ENCODE measurements around the gene CARNS1. TPM values are rescaled to one million over a fixed set of nuclear protein-coding genes. Genes with fewer than 3 reads are reported as not detected.
"Not testable (repeated sequence)": the region's sequence is repeated elsewhere in the genome, so short reads cannot be mapped to it uniquely, and the experiment has no call there.

CARNS1 gene
- polyA plus RNA-seq, 1 donor = 87.1 TPM

DNA sequence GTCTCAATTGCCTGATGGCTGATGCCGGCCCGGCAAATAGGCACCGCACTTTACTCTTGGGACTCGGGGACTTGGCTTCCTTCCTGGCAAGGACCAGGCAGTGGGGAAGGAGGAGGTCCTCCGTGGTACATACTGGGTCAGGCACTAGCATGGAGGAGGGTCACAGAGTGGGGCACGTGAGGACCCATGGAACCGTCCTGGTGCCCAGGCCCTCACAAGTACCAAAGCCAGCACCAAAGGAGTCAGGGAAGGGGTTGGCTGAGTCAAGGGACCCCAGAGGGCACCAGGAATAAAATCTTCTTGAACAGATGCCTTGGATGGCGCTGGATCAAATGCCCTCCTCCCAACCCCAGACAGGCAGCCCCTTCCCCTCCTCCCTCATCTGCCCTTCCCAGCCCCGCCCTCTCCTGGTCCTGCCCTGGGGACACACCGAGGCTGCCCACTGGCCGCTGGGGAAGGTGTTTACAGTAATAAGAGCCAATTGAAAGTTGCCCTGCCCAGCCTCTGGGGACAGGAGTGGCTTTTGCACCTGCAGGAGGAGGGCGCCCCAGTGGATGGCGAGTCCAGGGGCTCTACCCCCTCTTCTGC is 5.6 kb upstream of the CARNS1 start:
- DNase-seq = no peak

DNA sequence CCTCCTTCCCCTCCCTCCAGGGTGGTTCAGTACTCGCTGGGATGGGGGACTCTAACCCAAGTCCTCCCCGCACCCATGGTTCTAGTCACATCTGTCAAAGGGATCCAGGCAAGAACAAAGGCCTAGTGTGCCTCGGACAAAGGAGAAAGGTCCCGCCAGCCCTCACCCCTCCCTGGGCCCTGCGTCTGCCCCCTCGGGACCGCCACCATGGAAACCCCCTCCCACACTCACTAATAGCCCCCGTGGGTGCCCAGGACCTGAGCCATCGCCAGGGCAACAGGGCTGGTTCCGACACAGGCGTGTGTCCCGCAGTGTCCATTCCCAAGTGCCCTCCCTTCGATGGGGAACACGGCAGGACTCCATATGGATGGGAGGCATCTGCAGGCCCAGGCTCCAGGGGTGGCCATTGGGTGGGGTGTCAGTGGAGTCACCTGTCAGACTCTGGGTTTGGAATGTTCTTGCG is 5.1 kb upstream of the CARNS1 start:
- DNase-seq = no peak

DNA sequence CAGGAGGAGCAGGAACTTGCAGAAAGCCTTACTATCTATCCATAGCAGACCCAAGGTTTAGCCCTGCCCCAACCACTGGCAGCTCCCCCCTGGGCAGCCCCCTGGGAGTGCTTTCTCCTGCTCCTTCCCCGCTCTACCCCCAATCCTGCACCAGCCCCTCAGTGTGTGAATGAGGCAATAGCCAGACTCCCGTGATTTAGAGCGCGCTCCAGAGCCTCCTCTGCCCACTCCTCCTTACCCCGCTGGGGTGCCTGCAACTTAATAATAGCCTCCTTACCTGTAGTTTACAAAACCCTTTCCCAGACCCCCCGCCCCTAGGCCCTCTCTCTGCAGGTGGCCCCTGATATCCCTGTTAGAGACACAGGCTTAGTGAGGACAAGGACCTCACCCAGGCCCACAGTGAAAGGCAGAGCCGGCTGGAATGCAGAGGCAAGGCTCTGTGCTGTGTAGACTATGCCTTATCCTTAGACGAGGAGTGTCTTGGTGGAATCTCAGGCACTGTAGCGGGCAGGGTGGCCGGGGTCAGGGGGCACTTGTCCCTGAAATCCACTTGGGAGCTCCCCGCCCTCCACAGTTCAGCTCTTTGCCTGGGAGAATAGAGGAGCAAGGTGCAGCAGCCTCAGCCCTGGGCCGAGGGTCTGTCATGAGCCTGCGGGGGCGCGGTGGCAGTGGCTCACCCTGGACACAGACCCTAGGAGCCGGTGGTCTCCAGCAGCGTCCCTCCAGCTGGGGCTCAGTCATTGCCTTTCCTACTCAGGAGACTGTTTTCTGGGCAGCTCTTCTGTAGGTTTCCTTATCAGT is 4.3 kb upstream of the CARNS1 start:
- no peak for DNase-seq

DNA sequence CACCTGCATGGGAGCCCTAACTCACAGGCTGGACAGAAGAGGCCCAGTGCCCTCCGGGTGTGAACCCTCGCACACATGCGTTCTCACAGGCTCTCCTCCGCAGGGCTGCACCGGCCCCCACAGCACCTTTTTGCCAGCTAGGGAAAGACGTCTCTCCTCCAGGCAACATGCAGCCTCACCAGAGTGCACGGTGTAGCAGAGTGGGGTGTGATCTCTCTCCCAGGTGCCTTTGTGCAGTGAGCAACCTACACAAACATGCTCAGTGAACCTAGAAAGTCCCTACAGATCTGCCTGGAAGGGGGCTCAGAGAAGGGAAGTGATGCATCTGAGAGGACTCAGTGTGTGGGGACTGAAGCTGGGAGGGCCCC is 3.7 kb upstream of the CARNS1 start:
- DNase-seq = no peak

DNA sequence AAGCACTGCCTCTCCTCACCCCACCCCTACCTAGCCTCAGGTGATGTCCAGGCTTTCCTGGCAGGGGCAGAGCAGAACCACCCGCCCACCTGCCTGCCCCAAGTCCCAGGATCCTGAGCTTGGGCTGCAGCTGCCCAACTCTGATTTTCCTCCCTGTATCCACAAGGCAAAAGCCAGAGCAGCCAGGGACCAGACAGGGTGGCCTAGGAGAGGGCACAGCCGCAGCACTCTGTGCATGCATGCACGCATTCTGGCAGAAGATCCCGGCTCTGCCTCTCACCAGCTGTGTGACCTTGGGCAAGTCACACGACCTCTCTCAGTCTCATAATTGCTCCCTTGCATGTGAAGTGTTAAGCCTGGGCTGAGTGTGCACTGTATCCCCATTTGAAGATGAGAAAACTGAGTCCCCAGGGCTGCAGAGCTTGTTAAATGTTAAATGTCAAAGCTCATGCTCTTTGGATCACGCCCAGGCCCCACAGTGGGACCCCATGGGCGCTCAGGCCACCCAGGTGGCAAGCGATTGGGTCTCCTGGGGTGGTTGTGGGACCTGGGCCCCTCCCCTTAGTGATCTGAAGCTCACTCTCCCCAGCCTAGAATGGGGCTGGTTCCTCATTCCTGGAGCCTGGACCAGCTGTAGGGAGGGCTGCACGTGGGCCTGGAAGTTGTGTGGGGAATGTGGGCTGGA is 2.8 kb upstream of the CARNS1 start:
- no peak for DNase-seq

DNA sequence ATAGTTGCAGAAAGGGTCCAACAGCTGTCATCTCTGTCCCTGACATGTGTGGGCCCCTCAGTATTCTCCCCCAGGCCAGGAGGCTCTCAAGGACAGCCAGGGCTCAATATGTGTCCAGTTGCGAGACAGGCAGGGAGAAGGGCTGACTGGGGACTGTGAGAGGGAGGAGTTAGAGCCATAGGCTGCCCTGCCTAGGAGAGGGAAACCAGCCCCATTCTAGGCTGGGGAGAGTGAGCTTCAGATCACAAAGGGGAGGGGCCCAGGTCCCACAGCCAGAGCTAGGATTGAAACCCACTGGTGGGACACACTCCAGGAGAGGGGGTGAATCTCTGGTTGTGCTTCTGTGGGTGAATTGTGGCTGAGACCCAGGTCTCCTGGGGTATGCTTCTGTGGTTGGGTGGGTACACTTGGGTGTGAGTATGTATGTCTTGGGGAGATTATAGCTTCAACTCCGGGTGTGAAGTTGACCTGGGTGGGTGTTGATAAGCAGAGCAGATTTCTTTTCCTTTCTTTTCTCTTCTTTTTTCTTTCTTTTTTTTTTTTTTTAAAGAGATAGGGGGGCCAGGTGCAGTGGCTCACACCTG is 2.1 kb upstream of the CARNS1 start:
- DNase-seq = no peak

DNA sequence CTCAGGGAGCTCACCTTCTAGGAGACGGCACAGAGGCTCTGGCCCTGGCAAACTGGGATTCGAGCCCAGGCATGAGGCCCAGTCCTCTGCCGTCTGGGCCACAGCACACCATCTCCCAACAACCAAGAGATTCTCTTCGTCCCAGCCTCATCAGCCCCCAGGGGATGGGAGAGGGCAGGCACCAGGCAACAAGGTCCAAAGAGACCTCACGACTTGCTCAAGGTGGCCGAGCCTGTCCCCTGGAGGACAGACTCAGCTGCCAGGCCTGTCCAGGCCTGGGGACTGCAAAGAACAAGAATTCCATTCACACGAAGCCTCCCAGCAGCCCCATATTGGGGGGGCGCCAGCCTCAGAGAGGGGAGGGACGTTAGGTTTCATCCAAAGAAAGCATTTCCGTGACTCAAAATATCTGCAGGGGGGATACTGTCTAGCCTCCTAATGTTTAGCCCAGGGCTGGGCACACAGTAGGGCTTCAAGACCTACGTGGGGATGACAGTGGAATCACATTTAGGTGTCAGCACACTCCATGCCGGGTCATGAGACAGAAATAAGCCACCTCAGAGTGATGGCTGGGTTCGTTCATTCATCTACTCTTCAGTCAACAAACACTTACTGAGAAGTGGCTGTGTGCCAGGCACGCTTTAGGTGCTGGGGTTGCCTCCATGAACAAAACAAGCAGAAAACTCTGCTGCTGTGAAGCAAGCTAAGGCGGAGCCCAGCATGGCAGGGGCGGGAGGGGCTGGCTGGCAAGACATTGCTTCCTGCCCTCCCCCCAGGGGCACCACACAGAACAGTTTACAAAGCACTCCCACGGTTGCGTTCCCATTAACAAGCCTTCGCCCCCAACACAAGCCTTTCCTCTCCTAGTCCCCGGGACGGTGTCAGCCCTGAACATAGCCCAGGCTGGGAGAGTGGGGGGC is 1.2 kb downstream of the CARNS1 start:
- no peak for DNase-seq

DNA sequence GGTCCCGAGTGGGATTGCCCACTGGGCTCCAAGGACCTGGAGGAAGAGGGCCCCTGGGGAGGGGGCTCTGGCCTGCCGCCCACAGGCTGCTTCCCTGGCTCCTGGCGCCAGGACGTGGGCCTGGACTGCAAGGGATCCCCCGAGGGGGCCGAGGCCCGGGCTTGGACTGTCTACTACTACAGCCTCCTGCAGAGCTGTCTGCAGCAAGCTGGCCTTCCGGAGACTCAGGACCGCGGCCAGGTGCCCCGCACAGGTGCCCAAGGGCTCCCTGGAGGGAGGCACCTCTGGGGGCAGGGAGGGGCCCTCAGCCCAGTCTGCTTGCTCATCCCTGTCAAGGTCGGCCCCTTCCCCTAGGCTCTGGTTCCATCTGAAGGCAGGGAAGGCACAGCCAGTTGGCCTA is 1.9 kb downstream of the CARNS1 start:
- DNase-seq = no peak

DNA sequence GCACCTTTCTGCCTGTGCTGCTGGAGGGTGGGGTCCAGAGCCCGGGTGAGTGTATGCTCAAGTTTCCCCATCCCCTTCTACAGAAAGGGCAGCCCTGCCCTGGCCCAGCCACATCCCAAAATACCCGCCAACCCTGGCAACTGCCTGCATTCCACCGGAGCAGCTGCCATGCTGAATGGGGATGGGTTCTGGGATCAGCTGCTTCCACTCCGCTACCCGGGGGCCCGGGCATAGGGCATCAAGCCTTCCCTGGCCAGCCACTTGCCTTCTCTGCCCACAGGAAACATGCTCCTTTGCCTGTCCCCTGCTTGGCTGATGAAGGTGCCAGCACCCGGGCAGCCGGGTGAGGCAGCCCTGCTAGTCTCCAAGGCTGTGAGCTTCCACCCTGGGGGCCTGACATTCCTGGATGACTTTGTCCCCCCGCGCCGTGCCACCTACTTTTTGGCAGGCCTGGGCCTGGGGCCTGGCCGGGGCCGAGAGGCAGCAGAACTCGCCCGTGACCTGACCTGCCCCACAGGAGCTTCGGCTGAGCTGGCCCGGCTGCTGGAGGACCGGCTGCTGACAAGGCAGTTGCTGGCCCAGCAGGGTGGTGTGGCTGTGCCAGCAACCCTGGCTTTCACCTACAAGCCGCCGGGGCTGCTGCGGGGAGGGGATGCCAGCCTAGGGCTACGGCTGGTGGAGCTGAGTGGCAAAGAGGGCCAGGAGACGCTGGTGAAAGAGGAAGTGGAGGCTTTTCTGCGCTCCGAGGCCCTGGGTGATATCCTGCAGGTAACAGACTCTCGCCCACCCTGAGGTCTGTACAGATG is 3.2 kb downstream of the CARNS1 start:
- no peak for DNase-seq

DNA sequence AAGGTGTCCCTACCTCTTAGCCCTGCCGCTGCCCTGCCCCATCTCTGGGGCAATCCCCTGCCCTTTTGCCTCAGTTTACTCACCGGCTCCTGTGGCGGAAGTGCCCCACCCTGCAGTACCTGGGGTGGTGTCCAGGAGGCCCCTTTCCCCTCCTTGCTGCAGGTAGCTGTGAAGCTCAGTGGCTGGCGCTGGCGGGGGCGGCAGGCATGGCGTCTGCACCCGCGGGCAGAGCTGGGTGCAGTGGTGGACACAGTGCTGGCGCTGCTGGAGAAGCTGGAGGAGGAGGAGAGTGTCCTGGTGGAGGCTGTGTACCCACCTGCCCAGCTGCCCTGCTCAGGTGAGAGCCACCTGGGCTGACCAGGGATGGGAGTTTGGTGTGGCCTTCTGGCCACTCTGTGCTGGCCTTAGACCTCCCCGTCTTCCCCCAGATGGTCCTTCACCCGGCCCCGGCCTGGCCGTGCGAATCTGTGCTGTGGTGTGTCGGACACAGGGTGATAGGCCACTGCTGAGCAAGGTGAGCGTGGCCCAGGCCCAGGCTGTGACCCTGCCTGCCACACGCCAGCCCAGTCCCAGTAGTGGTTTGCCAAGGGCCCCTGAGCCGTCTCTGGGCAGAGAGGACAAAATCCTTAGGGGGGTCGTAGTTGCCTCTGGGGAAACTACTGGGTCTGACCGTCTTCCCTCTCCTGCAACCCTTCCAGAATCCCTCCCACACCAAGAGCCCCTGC is 4.0 kb downstream of the CARNS1 start:
- DNase-seq = no peak

DNA sequence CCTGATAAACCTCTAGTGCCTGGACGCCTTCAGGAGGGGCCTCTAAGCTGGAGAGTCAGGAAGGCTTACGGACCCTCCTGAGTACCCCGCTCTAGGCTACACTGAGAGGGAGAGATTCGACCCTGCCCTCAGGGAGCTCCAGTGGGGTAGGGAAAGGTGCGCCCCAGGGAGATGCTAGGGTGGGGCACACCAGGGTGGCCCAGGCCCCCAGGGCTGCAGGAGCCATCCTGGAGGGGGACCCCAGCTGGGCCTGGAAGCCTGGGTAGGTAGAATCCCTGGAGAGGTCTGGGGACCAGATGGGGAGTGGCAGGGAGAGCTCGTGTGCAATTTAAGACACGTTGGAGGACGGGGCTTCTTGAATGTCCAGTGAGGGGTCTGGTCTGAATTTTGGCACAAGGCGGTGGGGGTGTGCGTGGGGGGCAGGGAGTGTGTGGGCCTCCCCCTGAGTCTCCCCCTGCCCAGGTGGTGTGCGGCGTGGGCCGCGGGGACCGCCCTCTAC is 4.7 kb downstream of the CARNS1 start:
- DNase-seq = no peak

DNA sequence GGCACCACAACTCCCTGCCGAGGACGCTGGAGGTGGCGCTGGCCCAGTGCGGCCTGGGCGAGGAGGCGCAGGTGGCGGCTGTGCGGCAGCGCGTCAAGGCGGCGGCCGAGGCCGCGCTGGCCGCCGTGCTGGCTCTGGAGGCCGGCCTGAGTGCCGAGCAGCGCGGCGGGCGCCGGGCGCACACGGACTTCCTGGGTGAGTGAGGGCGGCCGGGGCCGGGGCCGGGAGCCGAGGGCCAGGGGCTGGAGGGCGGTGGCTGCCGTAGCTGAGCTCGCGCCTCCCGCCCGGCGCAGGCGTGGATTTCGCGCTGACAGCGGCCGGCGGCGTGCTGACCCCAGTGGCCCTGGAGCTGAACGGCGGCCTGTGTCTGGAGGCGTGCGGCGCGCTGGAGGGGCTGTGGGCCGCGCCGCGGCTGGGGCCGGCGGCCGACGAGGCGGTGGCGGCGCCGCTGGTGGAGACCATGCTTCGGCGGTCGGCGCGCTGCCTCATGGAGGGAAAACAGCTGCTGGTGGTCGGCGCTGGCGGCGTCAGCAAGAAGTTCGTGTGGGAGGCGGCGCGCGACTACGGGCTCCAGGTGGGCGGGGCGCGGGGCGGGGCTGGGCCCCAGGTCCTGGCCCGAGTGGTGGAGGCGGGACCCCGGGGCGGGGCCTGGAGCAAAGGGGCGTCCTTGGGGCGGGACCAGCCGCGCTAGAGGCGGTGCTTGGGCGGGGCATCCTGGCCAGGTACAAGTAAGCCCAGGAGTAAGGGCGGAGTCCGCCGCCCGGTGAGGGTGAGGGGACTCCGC is 5.4 kb downstream of the CARNS1 start:
- peak; percentile 91 for DNase-seq

DNA sequence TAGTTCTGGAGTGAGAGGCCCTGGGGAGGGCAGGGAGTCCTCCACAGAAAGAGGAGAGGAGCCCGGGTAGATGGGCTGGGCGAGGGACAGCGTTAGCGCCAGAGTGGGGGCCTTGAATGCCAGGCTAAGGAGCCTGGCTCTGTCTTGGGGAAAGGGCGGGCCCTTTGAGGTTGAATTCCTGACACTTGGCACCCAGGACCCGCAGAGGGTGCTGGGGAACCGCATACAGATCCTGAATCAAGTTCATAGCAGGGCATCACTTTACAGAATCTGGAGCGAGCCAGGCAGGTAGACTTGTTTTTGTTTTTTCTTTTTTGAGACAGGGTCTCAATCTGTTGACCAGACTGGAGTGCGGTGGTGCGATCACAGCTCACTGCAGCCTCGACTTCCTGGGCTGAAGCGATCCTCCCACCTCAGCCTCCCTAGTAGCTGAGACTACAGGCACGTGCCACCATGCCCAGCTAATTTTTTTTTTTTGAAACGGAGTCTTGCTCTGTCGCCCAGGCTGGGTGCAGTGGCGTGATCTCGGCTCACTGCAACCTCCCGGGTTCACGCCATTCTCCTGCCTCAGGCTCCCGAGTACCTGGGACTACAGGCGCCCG is 6.1 kb downstream of the CARNS1 start:
- no peak for DNase-seq

DNA sequence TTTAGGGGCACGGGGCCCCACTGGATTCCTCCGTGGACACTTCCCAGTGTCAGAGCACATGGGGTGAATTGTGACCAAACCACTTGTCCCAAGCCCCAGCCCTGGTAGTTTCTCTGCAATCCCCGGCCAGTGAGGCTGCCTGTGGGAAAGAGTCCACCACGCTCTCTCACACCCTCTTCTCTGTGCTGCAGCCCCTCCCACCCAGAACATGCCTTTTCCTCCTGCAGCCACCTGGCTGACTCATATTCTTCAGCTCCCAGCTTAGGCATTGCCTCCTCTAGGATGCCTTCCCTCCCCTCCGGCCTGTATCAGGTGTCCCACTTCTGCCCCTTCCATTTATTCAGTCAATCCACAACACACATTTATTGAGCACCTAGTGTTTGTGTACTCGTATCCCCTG is 7.4 kb downstream of the CARNS1 start:
- DNase-seq = no peak

DNA sequence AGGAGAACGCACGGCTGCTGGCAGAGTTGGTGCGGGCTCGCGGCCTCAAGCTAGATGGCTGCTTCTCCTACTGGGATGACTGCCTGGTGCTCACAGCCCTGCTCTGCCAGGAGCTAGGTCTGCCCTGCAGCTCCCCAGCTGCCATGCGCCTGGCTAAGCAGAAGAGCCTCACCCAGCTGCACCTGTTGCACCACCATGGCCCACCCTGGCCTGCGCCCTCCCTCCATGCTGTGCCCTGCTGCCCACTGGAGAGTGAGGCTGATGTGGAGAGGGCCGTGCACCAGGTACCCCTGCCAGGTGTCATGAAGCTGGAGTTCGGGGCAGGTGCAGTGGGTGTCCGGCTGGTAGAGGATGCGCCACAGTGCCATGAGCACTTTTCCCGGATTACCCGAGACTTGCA is 8.0 kb downstream of the CARNS1 start:
- DNase-seq = no peak

DNA sequence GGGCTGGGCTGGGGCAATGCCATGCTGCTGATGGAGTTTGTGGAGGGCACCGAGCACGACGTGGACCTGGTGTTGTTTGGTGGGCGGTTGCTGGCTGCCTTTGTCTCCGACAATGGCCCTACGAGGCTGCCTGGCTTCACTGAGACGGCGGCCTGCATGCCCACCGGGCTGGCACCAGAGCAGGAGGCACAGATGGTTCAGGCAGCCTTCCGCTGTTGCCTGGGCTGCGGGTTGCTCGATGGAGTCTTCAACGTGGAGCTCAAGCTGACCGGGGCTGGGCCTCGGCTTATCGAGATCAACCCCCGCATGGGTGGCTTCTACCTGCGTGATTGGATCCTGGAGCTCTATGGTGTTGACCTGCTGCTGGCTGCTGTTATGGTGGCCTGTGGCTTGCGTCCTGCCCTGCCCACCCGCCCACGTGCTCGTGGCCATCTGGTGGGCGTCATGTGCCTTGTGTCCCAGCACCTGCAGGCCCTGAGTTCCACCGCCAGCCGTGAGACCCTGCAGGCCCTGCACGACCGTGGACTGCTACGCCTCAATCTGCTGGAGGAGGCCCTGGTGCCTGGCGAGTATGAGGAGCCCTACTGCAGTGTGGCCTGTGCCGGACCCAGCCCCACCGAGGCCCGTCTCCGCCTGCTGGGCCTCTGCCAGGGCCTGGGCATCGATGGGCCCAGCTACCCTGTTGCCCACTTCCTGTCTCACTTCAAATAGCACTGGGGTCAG is 8.6 kb downstream of the CARNS1 start:
- DNase-seq = no peak

DNA sequence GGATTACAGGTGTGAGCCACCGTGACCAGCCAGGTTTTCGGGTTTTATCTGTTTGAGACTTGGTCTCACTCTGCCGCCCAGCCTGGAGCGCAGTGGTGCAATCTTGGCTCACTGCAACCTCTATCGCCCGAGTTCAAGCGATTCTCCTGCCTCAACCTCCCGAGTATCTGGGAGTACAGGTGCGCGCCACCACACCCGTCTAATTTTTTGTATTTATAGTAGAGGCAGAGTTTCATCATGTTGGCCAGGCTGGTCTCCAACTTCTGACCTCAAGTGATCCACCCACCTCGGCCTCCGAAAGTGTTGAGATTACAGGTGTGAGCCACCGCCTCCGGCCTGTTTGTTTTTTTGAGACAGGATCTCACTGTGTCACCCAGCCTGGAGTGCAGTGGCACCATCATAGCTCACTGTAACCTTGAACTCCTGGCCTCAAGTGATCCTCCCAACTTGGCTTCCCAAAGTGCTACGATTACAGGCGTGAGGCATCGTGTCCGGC is 11.9 kb downstream of the CARNS1 start:
- DNase-seq = not testable (repeated sequence)
